NCI-H1092 treated with DMSO at 0.1 percent for 48 hours (cell line): Measurements from ENCODE around the gene SLC25A38.

Experiments
- DNase-seq: peaks from one replicate; lab custom pipeline; 2025; lab: John Stamatoyannopoulos, UW

SLC25A38 gene

GRCh38 chr3:39434574-39434973 lies 51.4 kb downstream of the SLC25A38 start:
- DNase-seq: no peak

- DNase-seq: no peak
Observed at GRCh38 chr3:39435006-39435748, 52.0 kb downstream of the SLC25A38 start.

GRCh38 chr3:39438880-39439279 lies 55.7 kb downstream of the SLC25A38 start:
- DNase-seq: no peak

GRCh38 chr3:39440316-39440715 lies 57.1 kb downstream of the SLC25A38 start:
- DNase-seq: no peak

GRCh38 chr3:39443530-39443929 lies 60.4 kb downstream of the SLC25A38 start:
- no peak for DNase-seq

GRCh38 chr3:39445927-39446326 lies 62.8 kb downstream of the SLC25A38 start:
- no peak for DNase-seq

- no peak for DNase-seq
Observed at GRCh38 chr3:39446444-39446843, 63.3 kb downstream of the SLC25A38 start.
